Nephron (organoid): Measurements from ENCODE around the gene EYA4.
A peak's percentile ranks its signal among the peaks of the same experiment; 100 is the strongest.

ENCODE experiments used
- H3K27ac Mint-ChIP-seq, 3 experiments: 2 replicates each; pipeline ENCODE4 v1.8.0; 2020; ENCODE audit warnings: mixed read lengths in 3 of 3, mild to moderate bottlenecking in 2 of 3, moderate library complexity in 1 of 3
- H3K27me3 Mint-ChIP-seq: 2 replicates; pipeline ENCODE4 v1.8.0; 2021; ENCODE audit warnings: low read depth, mild to moderate bottlenecking, moderate library complexity, mixed read lengths
- H3K36me3 Mint-ChIP-seq: 2 replicates; pipeline ENCODE4 v1.8.0; 2020; ENCODE audit warnings: low read depth, mixed read lengths
- H3K4me1 Mint-ChIP-seq: 2 replicates; pipeline ENCODE4 v1.8.0; 2020; ENCODE audit warnings: mixed read lengths
- H3K4me3 Mint-ChIP-seq, 3 experiments: 2 replicates each; pipeline ENCODE4 v1.8.0; 2020; ENCODE audit warnings: mild to moderate bottlenecking in 3 of 3, mixed read lengths in 3 of 3, moderate library complexity in 2 of 3
- H3K9me3 Mint-ChIP-seq: 2 replicates; pipeline ENCODE4 v1.8.0; 2020; ENCODE audit warnings: mixed read lengths
- TF ChIP-seq, protein P1 (sequence below), 3 experiments: fragments of 200-600 bp; sonication (generic); IDR thresholded peaks; one replicate each; pipeline ENCODE4 v1.5.0; 2021; ENCODE audit warnings: antibody characterized with exemption in 3 of 3; ENCODE audit not compliant: unreplicated experiment in 3 of 3

Gene EYA4

DNA sequence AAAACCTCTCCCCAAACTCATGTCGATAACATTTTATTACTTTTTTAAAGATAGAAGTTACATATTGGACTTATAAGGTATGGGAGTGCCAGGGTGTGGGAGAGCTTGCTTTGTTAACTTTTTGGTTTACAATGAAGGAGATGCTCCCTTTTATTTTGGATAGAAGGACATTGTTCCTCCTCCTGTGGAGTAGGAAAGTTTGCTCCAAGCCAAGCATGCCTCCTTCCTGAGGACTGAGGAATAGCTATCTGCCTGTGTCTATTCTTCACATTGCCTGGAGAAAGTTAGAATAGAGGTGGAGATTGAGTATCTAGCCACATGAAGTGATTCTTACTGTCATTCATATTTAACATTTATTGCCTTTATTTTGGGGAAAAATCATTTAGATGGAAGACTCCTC, 71.9 kb downstream of the EYA4 start:
- no peak overlapping the region for H3K4me3 Mint-ChIP-seq
- TF ChIP-seq, protein P1, sequence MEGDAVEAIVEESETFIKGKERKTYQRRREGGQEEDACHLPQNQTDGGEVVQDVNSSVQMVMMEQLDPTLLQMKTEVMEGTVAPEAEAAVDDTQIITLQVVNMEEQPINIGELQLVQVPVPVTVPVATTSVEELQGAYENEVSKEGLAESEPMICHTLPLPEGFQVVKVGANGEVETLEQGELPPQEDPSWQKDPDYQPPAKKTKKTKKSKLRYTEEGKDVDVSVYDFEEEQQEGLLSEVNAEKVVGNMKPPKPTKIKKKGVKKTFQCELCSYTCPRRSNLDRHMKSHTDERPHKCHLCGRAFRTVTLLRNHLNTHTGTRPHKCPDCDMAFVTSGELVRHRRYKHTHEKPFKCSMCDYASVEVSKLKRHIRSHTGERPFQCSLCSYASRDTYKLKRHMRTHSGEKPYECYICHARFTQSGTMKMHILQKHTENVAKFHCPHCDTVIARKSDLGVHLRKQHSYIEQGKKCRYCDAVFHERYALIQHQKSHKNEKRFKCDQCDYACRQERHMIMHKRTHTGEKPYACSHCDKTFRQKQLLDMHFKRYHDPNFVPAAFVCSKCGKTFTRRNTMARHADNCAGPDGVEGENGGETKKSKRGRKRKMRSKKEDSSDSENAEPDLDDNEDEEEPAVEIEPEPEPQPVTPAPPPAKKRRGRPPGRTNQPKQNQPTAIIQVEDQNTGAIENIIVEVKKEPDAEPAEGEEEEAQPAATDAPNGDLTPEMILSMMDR (IDR thresholded peaks at IDR 0.05; ENCODE audit: unreplicated experiment in 3 of 3), result no peak
- H3K27me3 Mint-ChIP-seq, result no peaks in the 10 kb centered on the region

DNA sequence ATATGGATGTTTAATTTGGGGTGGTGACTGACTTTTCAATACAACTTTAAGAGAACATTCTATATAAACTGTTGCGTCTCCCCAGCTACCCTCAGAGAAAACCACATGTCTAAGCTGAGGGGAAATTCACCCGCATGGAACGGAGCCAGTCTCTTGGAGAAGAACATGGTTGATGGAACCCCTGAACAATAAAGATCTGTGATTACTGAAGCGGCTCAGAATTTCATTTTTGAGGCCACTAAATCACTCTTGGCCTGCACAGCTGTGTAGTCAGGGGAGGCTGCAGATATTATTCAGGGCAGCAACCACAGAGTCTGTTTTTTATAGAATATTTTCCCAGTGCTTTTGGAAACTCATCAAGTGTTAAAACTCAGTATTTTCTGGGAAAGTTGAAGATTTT, 73.8 kb downstream of the EYA4 start:
- Mint-ChIP-seq H3K36me3 (peaks cover 3% of the 10 kb centered on the region), H3K27me3 (no peaks in the 10 kb centered on the region), H3K4me1 (peaks cover 28% of the 10 kb centered on the region), H3K4me3 (no peak overlapping the region), H3K9me3 (no peaks in the 10 kb centered on the region), H3K27ac (peak overlapping the region; percentile 4 to 82 (median 15))
- TF ChIP-seq, protein P1 (IDR thresholded peaks at IDR 0.05; ENCODE audit: unreplicated experiment in 3 of 3), result no peak

More for the DNA sequence above, 71.9 kb downstream of the EYA4 start:
- Mint-ChIP-seq H3K36me3 (peaks cover 3% of the 10 kb centered on the region), H3K9me3 (peaks cover 3% of the 10 kb centered on the region), H3K4me1 (peaks cover 21% of the 10 kb centered on the region), H3K27ac (no peak overlapping the region)

DNA sequence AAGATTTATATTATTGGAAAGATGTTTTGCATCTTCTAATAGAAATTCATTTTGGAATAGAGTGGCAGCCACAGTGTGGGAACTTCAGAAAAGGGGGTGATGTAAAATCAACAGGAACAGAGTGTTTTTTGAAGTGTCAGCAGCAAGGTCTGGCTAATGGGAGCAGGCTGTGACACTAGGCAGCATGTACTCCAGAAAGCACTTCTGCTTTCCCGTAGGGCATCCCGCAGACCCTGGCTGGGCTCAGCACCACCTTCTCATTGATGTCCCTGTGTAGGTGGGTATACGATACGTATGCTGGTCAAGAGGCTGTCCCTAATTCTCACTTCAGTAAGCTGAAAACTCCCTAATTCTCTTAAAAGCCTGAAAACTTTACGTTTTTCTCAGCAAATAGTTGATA, 74.7 kb downstream of the EYA4 start:
- H3K4me1 Mint-ChIP-seq, result peaks cover 28% of the 10 kb centered on the region
- no peak overlapping the region for H3K4me3 Mint-ChIP-seq
- TF ChIP-seq, protein P1 (IDR thresholded peaks at IDR 0.05; ENCODE audit: unreplicated experiment in 3 of 3), result no peak

DNA sequence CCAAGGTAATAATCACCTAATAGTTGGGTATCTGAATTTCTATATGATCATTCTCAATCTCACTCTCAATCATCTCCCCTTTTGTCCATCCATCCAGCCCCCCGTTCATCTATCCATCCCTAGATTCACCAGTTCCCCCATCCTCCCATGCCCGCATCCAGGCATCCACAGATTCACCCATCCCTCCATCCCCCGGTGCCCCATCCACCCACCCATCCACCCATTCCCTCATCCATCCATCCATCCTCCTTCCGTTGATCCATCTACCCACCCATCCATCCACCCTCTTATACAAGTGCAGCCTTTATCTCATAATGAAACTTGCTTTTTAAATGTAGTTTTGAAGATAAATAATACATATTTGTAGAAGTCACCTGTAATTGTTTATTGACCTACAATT, 76.5 kb downstream of the EYA4 start:
- no peaks in the 10 kb centered on the region for H3K9me3 Mint-ChIP-seq
- H3K36me3 Mint-ChIP-seq, result peaks cover 3% of the 10 kb centered on the region
- TF ChIP-seq, protein P1 (IDR thresholded peaks at IDR 0.05; ENCODE audit: unreplicated experiment in 3 of 3), result no peak
- H3K4me3 Mint-ChIP-seq, result no peak overlapping the region
- H3K27me3 Mint-ChIP-seq, result no peaks in the 10 kb centered on the region
- H3K27ac Mint-ChIP-seq, result no peak overlapping the region
- H3K4me1 Mint-ChIP-seq, result peaks cover 28% of the 10 kb centered on the region

More for the DNA sequence above, 74.7 kb downstream of the EYA4 start:
- peak overlapping the region; percentile 4 to 59 (median 53) for H3K27ac Mint-ChIP-seq
- H3K9me3 Mint-ChIP-seq, result no peaks in the 10 kb centered on the region
- peaks cover 3% of the 10 kb centered on the region for H3K36me3 Mint-ChIP-seq
- H3K27me3 Mint-ChIP-seq, result no peaks in the 10 kb centered on the region

DNA sequence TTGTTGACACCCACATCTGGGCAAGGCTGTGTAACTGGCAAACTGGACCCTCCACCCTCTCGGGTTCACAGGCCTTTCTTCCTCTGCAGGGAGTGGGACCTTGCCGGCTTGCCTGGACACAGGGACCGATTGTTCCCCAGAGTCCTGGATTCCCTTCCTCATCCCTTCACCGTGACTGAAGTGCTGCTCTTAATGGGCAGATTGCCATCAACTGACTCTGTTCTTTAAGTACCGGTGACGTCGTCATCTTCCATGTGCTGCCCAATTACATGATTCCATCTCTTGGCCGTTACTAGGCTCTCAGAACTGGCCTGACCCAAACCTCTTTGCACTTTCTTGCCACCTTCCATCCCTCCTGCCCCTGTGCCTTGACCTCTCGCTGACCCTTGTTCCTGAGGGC, 85.4 kb downstream of the EYA4 start:
- Mint-ChIP-seq H3K4me3 (no peak overlapping the region), H3K27me3 (no peaks in the 10 kb centered on the region), H3K36me3 (no peaks in the 10 kb centered on the region), H3K4me1 (peaks cover 4% of the 10 kb centered on the region), H3K27ac (no peak overlapping the region), H3K9me3 (no peaks in the 10 kb centered on the region)
- TF ChIP-seq, protein P1 (IDR thresholded peaks at IDR 0.05; ENCODE audit: unreplicated experiment in 3 of 3), result no peak

DNA sequence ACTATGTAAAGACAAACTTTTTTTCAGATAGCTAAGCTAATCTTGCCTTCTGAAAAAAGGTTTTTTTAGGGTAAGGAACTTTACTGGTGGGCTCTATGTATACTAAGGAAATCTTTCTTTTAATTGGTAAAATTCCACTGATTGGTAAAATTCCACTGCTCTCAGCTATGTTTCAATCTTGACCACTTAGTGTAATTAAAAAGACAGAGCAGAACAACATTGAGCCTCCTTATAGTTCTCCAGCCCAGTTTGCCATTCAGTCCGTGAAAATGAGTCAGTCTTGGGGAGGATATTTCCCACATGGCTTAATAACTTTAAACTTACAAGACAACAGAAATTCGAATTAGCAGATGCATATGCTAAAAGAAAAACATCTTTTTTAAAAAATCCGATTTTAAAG, 92.7 kb downstream of the EYA4 start:
- Mint-ChIP-seq H3K36me3 (no peaks in the 10 kb centered on the region), H3K27me3 (no peaks in the 10 kb centered on the region), H3K4me1 (no peaks in the 10 kb centered on the region), H3K27ac (no peak overlapping the region), H3K9me3 (no peaks in the 10 kb centered on the region), H3K4me3 (no peak overlapping the region)
- TF ChIP-seq, protein P1 (IDR thresholded peaks at IDR 0.05; ENCODE audit: unreplicated experiment in 3 of 3), result no peak
